ENCODE data around the gene SNU13. TPM values are rescaled to one million over a fixed set of nuclear protein-coding genes. Genes with fewer than 3 reads are reported as not detected.
"Not testable (repeated sequence)": the region's sequence is repeated elsewhere in the genome, so short reads cannot be mapped to it uniquely, and the experiment has no call there.

The SNU13 gene
- total RNA-seq (ENCODE audit: insufficient read depth, low replicate concordance), result 35.9 TPM

- DNase-seq (ENCODE audit: low spot score), result peak; percentile 96
These were observed at the start of gene SNU13 for GRCh38 chr22:41688365-41689211. SNU13 (minus strand) TSS chr22:41688867; CDS start chr22:41688796, 71 bp downstream.

DNA sequence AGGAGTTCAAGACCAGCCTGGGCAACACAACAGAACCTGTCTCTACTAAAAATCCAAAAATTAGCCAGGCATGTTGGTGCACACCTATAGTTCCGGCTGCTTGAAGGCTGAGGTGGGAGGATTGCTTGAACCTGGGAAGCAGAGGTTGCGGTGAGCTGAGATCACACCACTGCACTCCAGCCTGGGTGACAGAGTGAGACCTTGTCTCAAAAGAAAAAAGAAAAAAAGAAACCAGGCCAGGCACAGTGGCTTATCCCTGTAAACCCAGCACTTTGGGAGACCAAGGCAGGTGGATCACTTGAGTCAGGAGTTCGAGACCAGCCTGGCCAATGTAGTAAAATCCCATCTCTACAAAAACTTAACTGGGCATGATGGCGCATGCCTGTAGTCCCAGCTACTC, 44.6 kb upstream of the SNU13 start:
- DNase-seq (ENCODE audit: low spot score), result not testable (repeated sequence)

DNA sequence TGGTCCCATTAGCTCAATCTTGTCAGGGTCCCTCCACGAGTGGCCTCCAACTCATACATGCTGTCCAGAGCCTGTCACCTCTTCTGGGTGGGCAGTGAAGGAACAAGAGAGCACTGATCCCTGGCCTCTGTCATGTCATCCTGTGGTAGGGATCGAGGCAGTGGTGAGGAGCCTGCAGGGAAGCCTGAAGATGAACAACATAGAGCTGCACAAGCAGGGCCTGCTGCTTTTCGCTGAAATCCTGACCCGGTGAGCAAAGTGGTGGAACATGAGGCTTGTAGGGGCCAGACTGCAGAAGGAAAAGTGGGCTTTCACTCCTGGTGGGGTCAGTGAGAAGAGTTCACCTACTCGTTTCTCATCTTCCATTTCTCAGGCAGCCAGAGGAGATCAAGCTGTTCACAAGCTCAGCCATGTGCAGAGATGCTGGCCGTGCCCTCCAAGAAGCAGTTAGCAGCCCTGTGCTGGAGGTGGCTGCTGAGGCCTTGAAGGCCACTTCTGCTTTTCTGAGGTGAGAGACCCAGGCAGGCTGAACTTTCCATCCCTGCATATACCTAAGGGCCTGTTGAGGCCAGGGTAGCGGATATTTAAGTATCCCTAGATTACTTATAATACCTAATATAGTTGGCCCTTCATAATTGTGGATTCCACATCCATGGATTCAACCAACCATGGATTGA, 43.6 kb upstream of the SNU13 start:
- no peak for DNase-seq (ENCODE audit: low spot score)

DNA sequence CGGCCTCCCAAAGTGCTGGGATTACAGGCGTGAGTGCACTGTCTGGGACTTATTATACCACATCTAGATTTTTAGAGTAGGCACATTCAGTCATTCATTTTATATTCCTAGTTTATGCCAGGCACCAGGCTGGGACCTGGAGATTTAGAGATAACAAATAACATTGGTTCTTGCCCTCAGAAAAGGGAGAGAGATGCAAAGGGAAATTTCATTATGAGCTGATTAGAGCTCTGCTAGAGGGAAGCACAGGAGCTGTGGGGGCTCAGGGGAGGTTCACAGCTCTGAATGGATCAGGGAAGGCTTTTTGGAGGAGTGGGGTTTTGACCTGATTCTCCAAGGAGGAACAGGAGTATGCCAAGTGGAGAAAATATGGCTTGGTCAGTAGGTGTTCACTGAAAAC, 42.9 kb upstream of the SNU13 start:
- DNase-seq (ENCODE audit: low spot score), result no peak

GRCh38 chr22:41725510-41726110, 36.9 kb upstream of the SNU13 start:
- no peak for DNase-seq (ENCODE audit: low spot score)

DNA sequence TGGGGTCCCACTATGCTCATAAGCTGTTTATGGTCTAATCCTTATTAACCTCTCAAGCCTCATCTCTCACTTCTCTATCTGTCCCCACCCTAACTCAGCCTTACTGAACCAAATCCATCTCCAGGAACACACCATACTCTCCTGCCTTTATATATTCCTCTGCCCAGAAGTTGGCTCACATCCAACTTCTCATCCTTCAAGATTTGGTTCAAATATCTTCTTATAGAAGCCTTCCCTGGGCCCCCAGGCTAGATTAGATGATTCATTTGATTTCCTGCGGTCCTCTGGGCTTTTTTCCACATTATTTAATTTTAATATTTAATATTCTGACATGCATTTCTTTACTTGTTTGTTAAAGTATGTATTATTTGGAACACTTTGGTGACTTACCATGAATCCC, 33.8 kb upstream of the SNU13 start:
- no peak for DNase-seq (ENCODE audit: low spot score)

DNA sequence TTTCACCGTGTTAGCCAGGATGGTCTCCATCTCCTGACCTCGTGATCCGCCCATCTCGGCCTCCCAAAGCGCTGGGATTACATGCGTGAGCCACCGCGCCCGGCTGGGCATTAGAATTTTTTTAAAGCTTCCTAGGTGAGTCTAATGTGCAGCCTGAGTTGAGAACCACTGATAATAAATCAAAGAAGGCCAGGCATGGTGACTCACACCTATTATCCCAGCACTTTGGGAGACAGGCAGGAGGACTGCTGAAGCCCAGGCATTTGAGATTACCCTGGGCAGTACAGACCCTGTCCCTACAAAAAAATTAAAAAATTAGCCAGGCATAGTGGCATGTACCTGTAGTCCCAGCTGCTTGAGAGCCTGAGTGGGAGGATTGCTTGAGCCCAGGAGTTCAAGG, 24.3 kb upstream of the SNU13 start:
- DNase-seq (ENCODE audit: low spot score), result no peak

DNA sequence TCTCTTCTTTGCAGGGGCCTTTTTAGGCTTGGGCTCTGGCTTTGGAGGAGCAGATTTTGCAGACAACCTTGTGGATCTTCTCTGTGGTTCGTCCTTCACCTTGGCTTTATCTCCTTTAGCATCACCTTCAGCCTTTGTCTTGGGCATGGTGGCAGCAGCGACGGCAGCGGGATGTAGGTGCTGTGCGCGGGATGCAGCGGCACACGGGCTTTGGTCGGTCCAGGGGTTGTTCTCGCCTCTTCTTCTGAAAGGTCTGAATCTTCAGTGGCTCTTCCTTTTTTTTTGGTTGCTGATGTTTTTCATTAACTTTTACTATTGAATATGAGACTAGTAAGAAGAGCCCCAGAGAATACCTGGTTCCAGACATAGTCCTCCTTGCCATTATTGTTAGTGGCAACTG, 20.7 kb upstream of the SNU13 start:
- no peak for DNase-seq (ENCODE audit: low spot score)

DNA sequence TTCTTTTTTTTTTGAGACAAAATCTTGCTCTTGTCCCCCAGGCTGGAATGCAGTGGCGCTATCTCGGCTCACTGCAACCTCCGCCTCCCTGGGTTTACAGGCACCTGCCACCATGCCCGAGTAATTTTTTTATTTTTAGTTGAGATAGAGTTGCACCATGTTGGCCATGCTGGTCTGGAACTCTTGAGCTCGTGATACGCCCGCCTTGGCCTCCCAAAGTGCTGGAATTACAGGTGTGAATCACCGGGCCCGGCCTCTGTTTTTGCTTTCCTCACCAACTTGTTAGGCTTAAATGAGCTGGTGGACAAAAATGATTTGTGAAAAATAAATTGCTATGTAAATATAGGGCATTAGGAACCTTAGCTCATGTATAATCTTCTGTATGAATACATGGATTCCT, 14.1 kb upstream of the SNU13 start:
- no peak for DNase-seq (ENCODE audit: low spot score)

DNA sequence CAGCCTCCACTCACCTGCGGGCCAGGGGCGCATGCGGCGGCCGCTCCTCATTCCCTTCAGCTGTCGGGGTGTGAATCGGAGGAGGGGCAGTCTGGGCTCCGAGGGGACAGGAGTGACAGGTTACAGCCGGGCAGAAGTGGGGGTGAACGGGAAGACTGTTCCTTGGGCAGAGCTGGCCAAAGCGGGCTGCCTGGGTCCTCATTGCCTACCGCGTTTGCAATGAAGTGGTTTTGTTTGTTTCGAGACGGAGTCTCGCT, 11.4 kb upstream of the SNU13 start:
- no peak for DNase-seq (ENCODE audit: low spot score)

GRCh38 chr22:41699264-41700107, 10.8 kb upstream of the SNU13 start, which contains the start of gene MEI1:
MEI1 (plus strand) TSS chr22:41699503; CDS start chr22:41699539, 36 bp downstream.
- peak; percentile 88 for DNase-seq (ENCODE audit: low spot score)

DNA sequence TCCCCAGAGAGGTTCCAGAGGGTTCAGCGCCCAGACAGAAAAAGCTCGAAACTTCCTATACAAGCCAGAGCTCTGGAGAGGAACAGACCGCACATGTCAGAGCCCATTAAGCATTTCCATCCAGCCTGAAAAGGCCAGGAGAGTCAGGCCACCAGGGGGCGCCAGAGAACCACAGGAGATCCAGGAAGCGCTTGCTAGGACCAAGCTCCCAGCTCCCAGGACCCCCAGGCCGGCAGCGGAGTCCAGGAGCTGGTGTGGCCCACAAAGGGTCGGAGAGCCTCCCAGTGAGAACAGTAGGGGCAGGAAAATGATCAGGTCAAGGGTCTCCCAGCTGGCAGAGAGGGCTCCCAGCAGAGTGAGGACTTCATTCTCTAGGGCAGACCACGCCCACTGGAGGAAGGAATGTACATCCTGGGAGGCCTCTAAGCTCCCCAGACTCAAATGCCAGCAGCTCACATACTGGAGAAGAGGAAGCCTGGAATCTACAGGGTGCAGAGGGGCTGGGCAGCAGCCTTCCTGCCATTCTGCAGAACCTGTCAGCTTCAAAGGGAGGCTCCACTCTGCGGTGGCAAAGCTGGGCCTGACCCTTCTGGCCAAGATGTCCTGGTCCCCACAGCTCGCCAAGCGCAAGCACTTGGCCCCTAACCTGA, 8.6 kb upstream of the SNU13 start:
- peak; percentile 97 for DNase-seq (ENCODE audit: low spot score)

DNA sequence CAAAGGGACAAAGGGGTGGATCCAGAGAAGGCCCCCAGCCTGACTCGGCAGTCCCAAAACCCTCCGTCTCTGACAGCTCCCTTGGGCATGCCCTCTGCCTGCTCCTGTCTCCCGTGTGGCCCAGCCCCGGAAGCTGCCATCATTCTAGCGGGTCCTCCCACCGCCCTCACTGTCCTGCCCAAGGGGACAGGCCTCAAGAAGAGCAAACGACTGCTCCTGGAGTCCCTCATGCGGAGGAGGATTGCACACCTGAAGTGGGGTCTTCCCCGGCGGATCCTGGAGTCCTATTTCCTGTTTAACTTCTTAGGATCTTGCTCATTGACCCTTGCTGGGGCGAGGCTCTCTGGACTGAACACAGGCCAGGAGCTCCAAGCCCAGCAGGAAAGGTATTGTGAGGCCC, 8.0 kb upstream of the SNU13 start:
- no peak for DNase-seq (ENCODE audit: low spot score)

- DNase-seq (ENCODE audit: low spot score), result no peak
These were observed 6.5 kb upstream of the SNU13 start for GRCh38 chr22:41695211-41695610.

DNA sequence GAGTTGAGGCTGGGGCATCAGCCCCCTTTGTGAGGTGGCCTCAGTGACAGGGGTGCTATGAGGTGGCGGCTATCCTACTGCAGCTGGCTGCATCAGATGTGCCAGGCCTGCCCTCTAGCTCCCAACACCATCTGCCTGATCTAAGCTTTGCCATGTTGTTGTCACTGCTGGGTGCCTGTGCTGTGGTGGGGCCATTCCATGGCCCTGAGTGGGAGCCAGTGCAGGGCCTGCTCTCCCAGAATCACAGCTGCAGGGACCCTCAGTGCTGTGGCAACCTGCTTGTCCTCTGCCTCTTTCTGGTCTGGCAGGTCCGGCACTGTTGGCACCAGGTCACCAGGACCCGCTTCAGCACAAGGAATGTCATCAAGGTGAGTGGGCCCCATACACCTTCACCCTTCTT, 1.8 kb upstream of the SNU13 start:
- DNase-seq (ENCODE audit: low spot score), result no peak

DNA sequence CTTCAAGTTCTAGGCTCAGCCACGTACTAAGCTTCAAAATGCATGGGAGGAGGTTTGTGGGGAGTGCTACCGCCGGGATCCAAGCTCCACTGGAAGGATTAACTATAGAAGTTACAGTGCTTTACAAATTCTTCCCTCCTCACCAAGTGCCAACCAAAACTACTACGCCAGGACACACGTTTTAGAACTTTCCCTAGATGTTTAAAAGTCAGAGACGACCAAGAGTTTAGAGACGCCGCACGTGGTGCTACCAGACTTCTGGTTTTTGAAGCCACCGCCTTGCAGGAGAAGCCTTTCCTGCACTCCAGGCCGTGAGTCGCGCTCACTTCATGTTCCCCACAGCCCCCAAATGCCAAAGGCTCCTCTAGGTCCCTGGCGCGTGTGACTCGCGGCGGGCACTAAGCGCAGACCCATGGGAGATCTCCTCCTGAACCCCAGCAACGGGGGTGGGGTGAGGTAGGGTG, 734 bp downstream of the SNU13 start:
- peak; percentile 43 for DNase-seq (ENCODE audit: low spot score)

DNA sequence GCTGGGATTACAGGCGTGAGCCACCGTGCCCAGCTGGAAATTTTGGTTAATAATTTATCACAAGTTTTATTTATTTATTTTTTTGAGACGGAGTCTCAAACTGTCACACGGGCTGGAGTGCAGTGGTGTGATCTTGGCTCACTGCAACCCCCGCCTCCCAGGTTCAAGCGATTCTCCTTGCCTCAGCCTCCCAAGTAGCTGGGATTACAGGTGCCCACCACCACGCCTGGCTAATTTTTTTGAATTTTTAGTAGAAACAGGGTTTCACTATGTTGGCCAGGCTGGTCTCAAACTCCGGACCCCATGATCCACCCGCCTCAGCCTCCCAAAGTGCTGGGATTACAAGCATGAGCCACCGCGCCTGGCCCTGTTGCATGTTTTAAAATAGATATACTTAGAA, 1.8 kb downstream of the SNU13 start:
- DNase-seq (ENCODE audit: low spot score), result not testable (repeated sequence)

DNA sequence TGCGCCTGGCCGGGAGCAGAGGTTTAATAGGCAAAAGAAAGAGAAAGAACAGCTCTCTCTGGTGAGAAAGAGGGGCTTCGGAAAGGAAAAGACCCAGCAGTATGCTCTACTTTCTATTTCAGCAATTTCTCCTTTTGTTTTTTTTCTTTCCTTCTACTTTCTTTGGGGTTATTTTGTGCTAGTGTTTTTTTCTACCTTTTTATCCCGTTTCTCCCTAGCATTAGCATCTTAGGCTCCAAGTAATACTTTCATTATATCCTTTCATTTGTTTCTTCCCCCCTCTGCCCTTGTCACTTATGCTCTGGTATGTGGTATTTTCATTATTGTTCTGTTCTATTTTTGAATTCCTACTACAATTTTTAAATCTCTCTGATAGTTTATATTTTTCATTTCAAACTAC, 4.5 kb downstream of the SNU13 start:
- DNase-seq (ENCODE audit: low spot score), result no peak

DNA sequence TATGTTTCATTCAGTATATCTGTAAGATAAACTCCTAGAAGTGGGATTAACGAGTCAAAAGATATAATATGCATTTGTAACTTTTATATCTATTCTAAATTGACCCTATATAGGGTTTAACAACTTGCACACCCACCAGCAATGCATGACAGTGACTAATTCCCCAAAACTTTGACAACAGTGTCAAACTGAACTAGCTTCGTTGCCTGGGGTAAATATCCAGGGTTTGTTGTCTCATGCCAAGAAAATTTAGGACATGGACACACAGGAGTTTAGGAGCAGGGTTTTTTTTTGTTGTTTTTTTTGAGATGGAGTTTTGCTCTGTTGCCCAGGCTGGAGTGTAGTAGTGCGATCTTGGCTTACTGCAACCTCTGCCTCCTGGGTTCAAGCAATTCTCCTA, 5.1 kb downstream of the SNU13 start:
- DNase-seq (ENCODE audit: low spot score), result no peak

- DNase-seq (ENCODE audit: low spot score), result no peak
These were observed 5.6 kb downstream of the SNU13 start for GRCh38 chr22:41683052-41683451.
